BLaER1 treated with 17β-estradiol and CSF1 and Interleukin-3, amounts not matched to agents 10 nM and 100 nM (cell line): ENCODE data around the gene OR51G2.
A peak's percentile ranks its signal among the peaks of the same experiment; 100 is the strongest.

ENCODE experiments used
- H3K27ac ChIP-seq, 11 experiments: shearing (Covaris generic); formaldehyde crosslinking; 2 replicates each; pipeline ENCODE4 v1.8.1; 2022
- H3K27me3 ChIP-seq, 11 experiments: shearing (Covaris generic); formaldehyde crosslinking; 2 replicates each; pipeline ENCODE4 v1.8.1; 2022
- H3K36me3 ChIP-seq, 11 experiments: shearing (Covaris generic); formaldehyde crosslinking; 2 replicates each; pipeline ENCODE4 v1.8.1; 2022
- H3K4me1 ChIP-seq, 10 experiments: shearing (Covaris generic); formaldehyde crosslinking; 2 replicates each; pipeline ENCODE4 v1.8.1; 2022
- H3K4me2 ChIP-seq, 11 experiments: shearing (Covaris generic); formaldehyde crosslinking; 2 replicates each; pipeline ENCODE4 v1.8.1; 2022
- H3K4me3 ChIP-seq, 10 experiments: shearing (Covaris generic); formaldehyde crosslinking; 2 replicates each; pipeline ENCODE4 v1.8.1; 2022
- H3K9ac ChIP-seq, 11 experiments: shearing (Covaris generic); formaldehyde crosslinking; 2 replicates each; pipeline ENCODE4 v1.8.1; 2022
- H3K9me3 ChIP-seq, 11 experiments: shearing (Covaris generic); formaldehyde crosslinking; replicated peaks in 1 of 11; 2 replicates each; pipeline ENCODE4 v1.8.1; 2022
- H4K20me1 ChIP-seq, 11 experiments: shearing (Covaris generic); formaldehyde crosslinking; 2 replicates each; pipeline ENCODE4 v1.8.1; 2022
- Cebpa-rat ChIP-seq, 11 experiments: shearing (Covaris generic); IDR thresholded peaks; 2 replicates each; pipeline ENCODE4 v1.8.1; 2022

Gene OR51G2

GRCh38 chr11:4881860-4882500, 37.2 kb downstream of the OR51G2 start, which contains the start of gene OR51T1:
Gene OR51T1 (plus strand): TSS chr11:4881900. CDS start chr11:4881900, 0 bp downstream.
- Histone ChIP-seq H3K36me3 (no peaks in the 10 kb centered on the region), H4K20me1 (no peaks in the 10 kb centered on the region), H3K4me2 (no peak within 1 kb of the TSS), H3K4me1 (no peaks in the 10 kb centered on the region; a peak in 1 of 20 replicates), H3K27me3 (no peaks in the 10 kb centered on the region), H3K27ac (no peak within 1 kb of the TSS), H3K9me3 (no peaks in the 10 kb centered on the region), H3K9ac (no peak within 1 kb of the TSS), H3K4me3 (no peak within 1 kb of the TSS)
- no peak for TF ChIP-seq Cebpa-rat (IDR thresholded peaks at IDR 0.05)

GRCh38 chr11:4881188-4881587, 38.0 kb downstream of the OR51G2 start:
- Histone ChIP-seq H3K27ac (no peak overlapping the region), H3K4me3 (no peak overlapping the region), H3K4me2 (no peak overlapping the region), H3K9ac (no peak overlapping the region), H3K4me1 (peaks cover 0 to 6% (median 0%) of the 10 kb centered on the region in 10 experiments; a peak in 7 of 20 replicates), H3K36me3 (no peaks in the 10 kb centered on the region), H3K9me3 (no peaks in the 10 kb centered on the region), H4K20me1 (no peaks in the 10 kb centered on the region), H3K27me3 (no peaks in the 10 kb centered on the region)
- no peak for TF ChIP-seq Cebpa-rat (IDR thresholded peaks at IDR 0.05)

- Histone ChIP-seq H4K20me1 (no peaks in the 10 kb centered on the region), H3K4me1 (peaks cover 0 to 3% (median 0%) of the 10 kb centered on the region in 10 experiments; a peak in 3 of 20 replicates), H3K4me2 (0 out of 22 replicates have a peak overlapping the region, but pooled peaks of 1 of the 11 experiments have one; percentile 19), H3K9ac (no peak overlapping the region), H3K9me3 (peaks cover 6 to 18% (median 8%) of the 10 kb centered on the region in 11 experiments; a peak in 21 of 22 replicates), H3K36me3 (no peaks in the 10 kb centered on the region), H3K27ac (no peak overlapping the region), H3K27me3 (no peaks in the 10 kb centered on the region), H3K4me3 (no peak overlapping the region)
- TF ChIP-seq Cebpa-rat (IDR thresholded peaks at IDR 0.05): no peak
These were observed 53.3 kb downstream of the OR51G2 start for GRCh38 chr11:4865855-4866254.

GRCh38 chr11:4863876-4864275, 55.3 kb downstream of the OR51G2 start:
- no peak overlapping the region for H3K27ac ChIP-seq
- no peaks in the 10 kb centered on the region for H3K4me1 ChIP-seq
- H3K9ac ChIP-seq: no peak overlapping the region
- H3K27me3 ChIP-seq: no peaks in the 10 kb centered on the region
- H4K20me1 ChIP-seq: no peaks in the 10 kb centered on the region
- H3K36me3 ChIP-seq: no peaks in the 10 kb centered on the region
- no peak overlapping the region for H3K4me3 ChIP-seq
- no peak for TF ChIP-seq Cebpa-rat (IDR thresholded peaks at IDR 0.05)
- H3K9me3 ChIP-seq: peaks cover 6 to 18% (median 8%) of the 10 kb centered on the region in 11 experiments; a peak in 21 of 22 replicates
- H3K4me2 ChIP-seq: no peak overlapping the region
